ENCODE results near the gene PTPRM.

The PTPRM gene

DNA sequence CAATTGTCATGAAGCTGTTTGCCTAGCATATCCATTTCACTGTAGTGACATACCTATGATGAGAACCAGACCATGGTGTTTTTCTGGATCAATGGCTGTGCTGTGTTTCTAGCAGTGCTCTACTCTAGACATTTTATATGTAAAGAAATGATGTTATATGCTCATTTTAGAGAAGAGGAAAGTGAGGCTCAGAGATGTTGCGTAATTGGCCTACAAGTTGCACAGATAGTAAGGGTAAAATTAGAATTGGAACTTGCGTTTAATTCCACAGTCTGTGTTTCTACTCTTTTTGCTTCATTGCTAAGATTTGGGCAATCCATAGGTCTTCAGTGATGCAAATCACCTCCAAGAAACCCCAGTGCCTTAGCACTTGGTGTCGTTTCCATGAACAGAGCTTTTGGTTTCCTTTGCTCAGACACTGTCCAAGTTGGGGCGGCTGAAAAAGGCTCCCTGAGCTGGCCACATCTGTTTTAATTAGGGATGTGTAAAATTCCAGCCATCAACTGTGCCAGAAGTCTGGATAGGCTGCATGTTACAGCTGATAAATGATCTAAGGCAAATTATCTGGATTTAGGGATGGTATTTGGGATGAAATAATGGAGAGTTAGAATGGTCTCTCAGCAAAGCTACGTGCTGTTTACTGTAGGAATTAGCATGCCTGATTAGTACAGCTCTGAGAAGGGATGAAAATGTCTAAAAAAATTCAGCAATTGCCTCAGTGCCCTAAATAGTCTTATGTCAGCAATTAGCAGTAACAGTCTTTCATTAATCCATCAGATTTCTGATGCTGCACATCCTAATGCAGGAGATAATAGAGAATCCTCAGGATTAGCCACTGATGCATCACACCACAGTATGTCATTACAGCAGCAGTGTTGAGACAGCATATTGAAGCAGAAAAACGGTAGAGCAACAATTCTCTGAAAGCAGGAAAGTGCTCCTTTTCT lies 65.3 kb downstream of the PTPRM start:
- DNase-seq = no peak

DNA sequence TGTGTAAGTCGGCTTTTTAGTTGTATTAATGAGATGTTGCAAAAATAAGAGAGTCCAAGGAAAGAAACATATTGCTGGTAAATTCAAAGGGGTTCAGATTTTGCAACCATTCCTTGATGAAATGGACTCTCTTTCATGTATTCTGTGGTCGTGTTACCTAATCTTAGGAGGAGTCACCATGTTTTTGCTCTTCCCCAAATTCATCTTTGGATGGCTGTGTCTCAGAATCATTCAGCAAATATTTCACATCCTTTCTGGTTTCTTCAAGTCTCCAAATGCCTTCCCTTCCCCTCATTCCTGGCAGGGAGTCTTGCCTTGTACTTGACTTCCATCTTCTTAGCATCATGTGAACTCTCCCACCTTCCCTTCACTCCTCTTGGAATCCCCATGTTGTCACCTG lies 66.1 kb downstream of the PTPRM start:
- DNase-seq = no peak

DNA sequence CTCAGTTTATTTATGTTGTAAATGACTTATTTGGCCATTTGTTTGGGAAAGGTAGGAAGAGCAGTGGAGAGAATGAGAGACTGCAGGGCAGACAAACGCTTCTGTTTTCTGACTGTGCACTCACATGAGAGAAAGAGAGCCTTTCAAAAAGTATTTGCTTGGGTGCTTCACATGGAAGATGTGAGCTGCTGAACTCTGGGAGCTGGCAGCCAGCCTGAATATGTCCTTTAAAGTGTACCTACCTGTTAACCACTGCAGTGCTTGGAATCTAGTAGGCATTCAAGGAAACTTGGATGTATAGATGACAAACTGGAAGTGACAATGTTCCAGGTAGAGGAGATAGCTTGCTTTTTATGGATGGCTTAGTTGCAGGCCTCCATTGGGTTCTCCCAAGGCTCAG lies 68.8 kb downstream of the PTPRM start:
- no peak for DNase-seq

DNA sequence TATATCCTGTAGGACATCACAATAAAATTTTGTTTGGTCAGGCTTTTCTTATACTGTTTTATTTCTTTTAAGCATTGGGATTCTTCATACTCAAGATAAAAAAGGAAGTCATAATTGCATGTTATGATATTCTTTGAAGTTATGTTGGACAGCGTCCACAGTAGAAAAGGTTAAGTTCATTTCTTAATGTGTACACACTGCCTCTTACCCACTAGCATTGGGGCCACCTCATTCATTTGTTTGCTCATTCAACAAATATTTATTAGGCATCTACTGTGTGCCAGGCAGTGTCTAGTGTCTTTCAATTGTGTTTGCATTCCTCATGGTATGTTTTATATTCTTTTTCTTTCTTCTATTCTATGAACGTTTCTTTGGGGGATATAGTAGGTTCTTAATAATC lies 70.2 kb downstream of the PTPRM start:
- no peak for DNase-seq

GRCh38 chr18:7638321-7638720 lies 71.2 kb downstream of the PTPRM start:
- DNase-seq = no peak

GRCh38 chr18:7641813-7642212 lies 74.7 kb downstream of the PTPRM start:
- DNase-seq = no peak

GRCh38 chr18:7642331-7642890 lies 75.3 kb downstream of the PTPRM start:
- no peak for DNase-seq

GRCh38 chr18:7645756-7646155 lies 78.6 kb downstream of the PTPRM start:
- DNase-seq = no peak

GRCh38 chr18:7646174-7646886 lies 79.2 kb downstream of the PTPRM start:
- DNase-seq = no peak

- DNase-seq = no peak
These were observed 80.4 kb downstream of the PTPRM start for GRCh38 chr18:7647500-7647899.

DNA sequence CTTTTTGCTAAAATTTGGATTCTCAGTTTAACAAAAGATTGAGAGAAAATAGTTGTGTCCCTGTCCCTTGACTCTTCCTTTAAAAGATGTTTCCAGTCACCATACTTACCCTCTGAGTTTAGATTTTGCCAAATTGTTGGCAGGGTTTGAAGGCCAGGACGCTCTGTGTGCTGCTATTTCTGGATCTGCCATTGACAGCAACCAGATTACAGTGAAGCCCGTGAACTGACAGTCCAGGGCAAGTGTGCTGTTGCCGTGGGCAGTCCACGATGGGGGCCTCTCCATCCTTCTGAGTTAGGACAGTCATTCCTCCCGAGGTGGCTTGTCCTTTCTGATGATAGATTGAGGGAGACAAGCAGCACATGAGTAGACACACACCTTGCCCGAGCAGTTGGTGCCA lies 89.9 kb downstream of the PTPRM start:
- no peak for DNase-seq

DNA sequence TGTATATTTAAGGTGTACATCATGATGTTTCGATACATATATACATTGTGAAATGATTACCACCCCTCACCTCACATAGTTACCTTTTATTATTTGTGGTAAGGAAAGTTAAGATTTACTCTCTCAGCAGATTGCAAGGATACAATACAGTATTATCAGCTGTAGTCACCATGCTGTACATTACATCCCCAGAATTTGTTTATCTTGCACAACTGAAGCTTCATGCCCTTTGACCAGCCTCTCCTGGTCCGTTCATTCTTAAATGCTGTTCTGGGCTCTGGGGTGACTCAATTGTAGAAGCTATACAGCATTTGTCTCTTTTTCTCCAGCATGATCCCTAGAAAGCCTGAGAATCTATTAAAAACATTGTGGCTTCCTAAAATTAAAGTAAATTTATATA lies 90.8 kb downstream of the PTPRM start:
- DNase-seq = no peak

- no peak for DNase-seq
These were observed 91.6 kb downstream of the PTPRM start for GRCh38 chr18:7658701-7659100.

- DNase-seq = no peak
These were observed 94.1 kb downstream of the PTPRM start for GRCh38 chr18:7661207-7661606.

DNA sequence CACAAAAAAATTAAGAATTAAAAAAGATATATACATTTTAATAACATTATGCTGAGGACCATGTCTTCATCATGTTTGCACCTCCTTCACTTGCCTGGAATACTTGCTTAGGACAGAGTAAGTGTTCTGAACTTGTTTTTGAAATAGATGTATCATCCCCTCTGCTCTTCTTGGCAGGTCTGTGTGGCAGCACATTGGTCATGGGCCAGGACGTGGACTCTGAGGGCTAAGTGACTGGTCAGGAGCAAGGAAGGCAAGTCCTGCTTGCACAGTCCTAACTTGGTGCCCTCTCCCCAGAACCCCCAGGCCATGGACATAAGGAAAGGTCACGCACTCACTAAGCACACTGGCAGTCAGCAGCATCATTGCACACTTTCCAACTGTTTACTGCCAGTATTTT lies 95.8 kb downstream of the PTPRM start:
- DNase-seq = no peak

GRCh38 chr18:7663366-7664312 lies 96.5 kb downstream of the PTPRM start:
- DNase-seq = no peak

DNA sequence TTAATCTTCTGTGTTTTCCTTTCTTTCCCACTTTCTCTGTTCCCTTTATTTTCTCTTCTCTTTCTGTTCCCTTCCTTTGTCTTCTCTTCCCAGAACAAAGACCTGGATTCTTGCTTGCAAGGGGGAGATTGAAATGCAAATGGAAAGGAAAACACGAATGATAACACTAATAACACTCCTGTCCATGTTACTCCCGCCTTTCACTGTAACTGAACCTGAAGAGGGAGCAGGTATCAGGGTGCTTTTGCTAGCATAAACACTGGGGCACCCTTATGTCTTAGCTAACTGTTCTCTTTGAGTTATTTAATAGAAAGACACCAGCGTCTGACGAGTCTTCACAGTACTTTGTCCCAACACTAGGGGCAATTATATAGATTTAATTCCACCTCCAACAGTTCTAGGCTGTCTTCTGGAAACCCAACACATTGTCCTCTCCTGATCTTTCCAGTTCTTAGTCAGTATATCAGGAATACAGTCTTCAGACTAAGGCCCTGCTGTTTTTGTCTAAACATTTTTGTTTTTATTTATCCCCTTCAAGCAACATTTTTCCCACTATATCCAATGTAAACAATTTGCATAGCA lies 99.2 kb downstream of the PTPRM start:
- no peak for DNase-seq

- no peak for DNase-seq
These were observed 101.3 kb downstream of the PTPRM start for GRCh38 chr18:7668392-7668791.

- DNase-seq = no peak
These were observed 102.2 kb downstream of the PTPRM start for GRCh38 chr18:7669361-7669760.

DNA sequence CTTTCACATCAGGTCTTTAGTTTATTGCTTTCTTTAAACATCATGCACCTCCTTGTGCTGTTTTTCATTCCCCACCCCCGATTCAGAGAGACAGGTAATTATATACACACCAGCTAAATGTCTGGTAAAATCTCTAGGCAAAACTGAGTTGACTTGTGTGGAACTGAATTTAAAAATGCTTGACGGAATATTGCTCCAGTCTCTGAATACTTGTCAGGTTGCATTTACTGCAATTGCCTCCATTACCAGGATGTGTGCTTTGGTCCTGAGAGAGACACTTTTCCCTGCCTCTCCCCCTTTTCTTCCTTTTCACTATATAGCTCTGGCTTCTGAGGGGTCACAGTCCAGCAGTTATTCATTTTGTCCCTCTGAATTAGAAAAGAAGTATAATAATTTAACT lies 104.0 kb downstream of the PTPRM start:
- no peak for DNase-seq

DNA sequence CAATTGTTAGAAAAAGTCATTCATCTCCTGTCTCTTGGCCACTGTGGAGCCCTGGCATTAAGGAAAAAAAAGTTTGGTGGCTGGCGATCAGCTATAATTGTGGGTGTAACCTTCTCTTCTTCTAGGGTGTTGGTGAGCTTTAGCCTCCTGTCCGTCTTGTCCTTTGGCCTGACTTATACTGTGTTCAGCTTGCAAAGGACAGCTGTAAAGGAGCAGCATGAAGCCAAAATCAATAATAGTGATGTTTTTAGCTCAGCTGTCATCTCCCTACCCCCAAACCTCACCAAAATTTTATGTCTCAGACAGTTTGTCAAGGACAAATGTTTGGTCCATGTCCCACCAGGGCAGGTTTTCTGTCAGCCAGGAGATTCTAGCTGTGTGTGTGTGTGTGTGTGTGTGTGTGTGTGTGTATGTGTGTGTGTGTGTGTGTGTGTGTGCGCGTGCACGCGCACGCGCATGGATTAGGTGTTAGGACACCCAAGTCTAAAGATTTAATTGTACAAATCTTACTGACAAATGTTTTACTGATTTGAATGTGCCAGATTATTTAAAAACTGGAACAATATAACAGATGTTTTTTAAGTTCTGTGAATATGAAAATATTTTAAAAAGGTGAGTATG lies 109.2 kb downstream of the PTPRM start:
- no peak for DNase-seq

GRCh38 chr18:7677001-7677400 lies 109.9 kb downstream of the PTPRM start:
- no peak for DNase-seq

All from stimulated activated CD4-positive, alpha-beta T cell treated with anti-CD3 and anti-CD28 coated beads, Interleukin-2, amount 100 ng/mL, for 48 hours (primary cell).